Fibroblast of lung (primary cell): Measurements from ENCODE around the gene TBC1D14.

Source experiments
- CTCF ChIP-seq, 2 donors: IDR thresholded peaks in 1 of 2; conservative IDR thresholded peaks in 1 of 2; 1 replicate in 1 of 2; 2 replicates in 1 of 2; pipeline ENCODE4 v1.5.1; 2011 to 2012; ENCODE audit warnings: low read length in 2 of 2, control low read depth in 1 of 2, inconsistent platforms in 1 of 2, low read depth in 1 of 2, mild to moderate bottlenecking in 1 of 2
- EZH2 ChIP-seq: IDR thresholded peaks from 2 replicates; pipeline ENCODE4 v1.5.1; 2012; ENCODE audit warnings: low read length, control low read depth, mild to moderate bottlenecking; ENCODE audit errors: missing control alignments

GRCh38 chr4:7007142-7007907 is 97.7 kb downstream of the TBC1D14 start:
- no peak for TF ChIP-seq CTCF (conservative IDR thresholded peaks at IDR 0.05 in 1 of 2, IDR thresholded peaks at IDR 0.05 in 1 of 2; ENCODE audit: low read depth in 1 of 2, low read length in 2 of 2)
- no peak for TF ChIP-seq EZH2
